HCT116 (cell line): ENCODE results near the gene MYOM1. TPM values are rescaled to one million over a fixed set of nuclear protein-coding genes. Genes with fewer than 3 reads are reported as not detected.

Experiments used
- ATAC-seq: fragments of 200-7000 bp; cut with Tn5 transposase; 2 replicates; pipeline ENCODE4 v1.9.1; 2020; ENCODE audit warnings: mild to moderate bottlenecking, moderate library complexity
- BruUV-seq: library from RNA; stranded (reverse); fragments of 400-500 nt; replicated peaks from 2 replicates; lab custom pipeline; 2021; lab: Mats Ljungman, UMichigan
- CTCF ChIA-PET: fragments of 300-600 bp; sonication (Branson Sonifier 250); formaldehyde crosslinking; loops from one replicate; lab custom pipeline; 2021; ENCODE audit warnings: antibody characterized with exemption; lab: Charles Lee
- POLR2A ChIA-PET: fragments of 300-600, 350-600 bp; sonication (Branson Sonifier 250); formaldehyde crosslinking; loops from one replicate; lab custom pipeline; 2021; ENCODE audit warnings: antibody characterized with exemption; lab: Charles Lee
- RAD21 ChIA-PET, 2 experiments: fragments of 300-600 bp; sonication (Branson Sonifier 250); formaldehyde crosslinking; loops; one replicate each; lab custom pipeline; 2023; ENCODE audit warnings: low total read pairs in 2 of 2; ENCODE audit not compliant: uncharacterized antibody in 2 of 2, unreplicated experiment in 2 of 2, low non-redundant PET in 1 of 2; lab: Charles Lee
- DNase-seq: peaks from one replicate; pipeline ENCODE4 v3.0.0-alpha.2; 2010; ENCODE audit warnings: low read depth, low spot score
- H2AFZ ChIP-seq: fragments of 200-600 bp; shearing (Covaris generic), sonication (generic); 2 replicates; pipeline ENCODE4 v1.6.1; 2017; ENCODE audit warnings: low read depth, mixed run types, mixed read lengths, antibody characterized with exemption, low read length; ENCODE audit not compliant: poor library complexity, severe bottlenecking
- H3K27ac ChIP-seq: 2 replicates; pipeline ENCODE4 v1.5.1; 2012; ENCODE audit warnings: low read depth, low read length
- H3K27me3 ChIP-seq: fragments of 200-600 bp; sonication (generic); 2 replicates; pipeline ENCODE4 v1.6.1; 2016; ENCODE audit warnings: mixed run types, low read length, mixed read lengths; ENCODE audit not compliant: insufficient read depth
- H3K36me3 ChIP-seq, 2 experiments: fragments of 200-500 bp in 1 of 2; fragments of 200-600 bp in 1 of 2; sonication (Bioruptor generic) in 1 of 2; sonication (generic) in 1 of 2; 2 replicates each; pipeline versions ENCODE4 v1.5.1 to v1.6.1; 2014 to 2016; ENCODE audit warnings: low read length in 2 of 2, inconsistent platforms in 1 of 2, mixed read lengths in 1 of 2, mixed run types in 1 of 2; ENCODE audit not compliant: insufficient read depth in 2 of 2, control insufficient read depth in 1 of 2
- H3K4me1 ChIP-seq, 2 experiments: fragments of 200-600 bp in 1 of 2; sonication (generic) in 1 of 2; 2 replicates each; pipeline versions ENCODE4 v1.5.1 to v1.6.1; 2012 to 2017; ENCODE audit warnings: low read length in 2 of 2, inconsistent platforms in 1 of 2, mild to moderate bottlenecking in 1 of 2, mixed read lengths in 1 of 2, mixed run types in 1 of 2, moderate library complexity in 1 of 2; ENCODE audit not compliant: insufficient read depth in 2 of 2, control insufficient read depth in 1 of 2
- H3K4me2 ChIP-seq: fragments of 200-600 bp; sonication (generic); 2 replicates; pipeline ENCODE4 v1.6.1; 2017; ENCODE audit warnings: mixed run types, low read length, mixed read lengths
- H3K4me3 ChIP-seq, 2 experiments: fragments of 200-600 bp in 1 of 2; sonication (generic) in 1 of 2; replicated peaks in 1 of 2; 2 replicates each; pipeline ENCODE4 v1.5.1; 2011 to 2016; ENCODE audit warnings: low read length in 2 of 2, control low read depth in 1 of 2, low read depth in 1 of 2, mild to moderate bottlenecking in 1 of 2, mixed read lengths in 1 of 2, mixed run types in 1 of 2
- H3K79me2 ChIP-seq: fragments of 200-600 bp; sonication (generic); 2 replicates; pipeline ENCODE4 v1.6.1; 2017; ENCODE audit warnings: mild to moderate bottlenecking, mixed run types, low read length, moderate library complexity, mixed read lengths; ENCODE audit not compliant: insufficient read depth
- H3K9ac ChIP-seq: fragments of 200-600 bp; sonication (generic); 2 replicates; pipeline ENCODE4 v1.6.1; 2016; ENCODE audit warnings: low read length, mixed read lengths
- H3K9me2 ChIP-seq: fragments of 200-600 bp; sonication (generic), shearing (Covaris generic); 2 replicates; pipeline ENCODE4 v1.6.1; 2017; ENCODE audit warnings: mixed run types, mild to moderate bottlenecking, moderate library complexity; ENCODE audit not compliant: insufficient read depth
- H3K9me3 ChIP-seq, 2 experiments: fragments of 200-500 bp in 1 of 2; fragments of 200-600 bp in 1 of 2; sonication (Bioruptor generic) in 1 of 2; sonication (generic) in 1 of 2; 2 replicates each; pipeline ENCODE4 v1.6.1; 2014 to 2017; ENCODE audit warnings: low read length in 2 of 2, mixed read lengths in 2 of 2, inconsistent platforms in 1 of 2, low read depth in 1 of 2, mild to moderate bottlenecking in 1 of 2, mixed run types in 1 of 2, moderate library complexity in 1 of 2; ENCODE audit not compliant: control insufficient read depth in 1 of 2, insufficient read depth in 1 of 2
- H4K20me1 ChIP-seq: fragments of 200-600 bp; sonication (generic), shearing (Covaris generic); 2 replicates; pipeline ENCODE4 v1.6.1; 2017; ENCODE audit warnings: mixed run types, mild to moderate bottlenecking, moderate library complexity; ENCODE audit not compliant: insufficient read depth
- ELF1 ChIP-seq: IDR thresholded peaks from 2 replicates; pipeline ENCODE4 v1.6.1; 2012; ENCODE audit warnings: low read depth, borderline replicate concordance
- EZH2 ChIP-seq: fragments of 200-600 bp; sonication (generic); IDR thresholded peaks from 2 replicates; pipeline ENCODE4 v1.6.1; 2017; ENCODE audit warnings: antibody characterized with exemption, mixed run types
- POLR2A ChIP-seq: IDR thresholded peaks from 2 replicates; pipeline ENCODE4 v1.7.0; 2011; ENCODE audit warnings: borderline replicate concordance; ENCODE audit not compliant: insufficient read depth, insufficient read length; ENCODE audit errors: extremely low read depth
- POLR2AphosphoS5 ChIP-seq: IDR thresholded peaks from 2 replicates; pipeline ENCODE4 v1.6.1; 2011; ENCODE audit warnings: mild to moderate bottlenecking, low read depth, low read length, moderate library complexity
- RAD21 ChIP-seq: IDR thresholded peaks from 2 replicates; pipeline ENCODE4 v1.6.1; 2012; ENCODE audit warnings: low read depth, mild to moderate bottlenecking
- REST ChIP-seq: IDR thresholded peaks from 2 replicates; pipeline ENCODE4 v1.6.1; 2012; ENCODE audit warnings: low read depth
- SP1 ChIP-seq: IDR thresholded peaks from 2 replicates; pipeline ENCODE4 v1.6.1; 2012; ENCODE audit warnings: low read depth
- TCF7L2 ChIP-seq: IDR thresholded peaks from 2 replicates; pipeline ENCODE4 v1.7.0; 2011; ENCODE audit warnings: borderline replicate concordance, inconsistent platforms; ENCODE audit not compliant: insufficient read depth, insufficient read length; ENCODE audit errors: extremely low read depth
- intact Hi-C: fragments of 100-400 bp; cut with micrococcal nuclease; formaldehyde crosslinking; loops from 2 replicates; pipeline ENCODE4 v1.10.0; 2022
- total RNA-seq: library from RNA; stranded (reverse); gene quantifications from one replicate; pipeline ENCODE4 v1.2.1, GENCODE V29; 2021; ENCODE audit not compliant: unreplicated experiment
- TF ChIP-seq, protein P1 (sequence below): IDR thresholded peaks from 2 replicates; pipeline ENCODE4 v1.6.1; 2012
- TF ChIP-seq, protein P2 (sequence below), 3 experiments: fragments of 200-600 bp in 1 of 3; sonication (generic) in 1 of 3; IDR thresholded peaks in 2 of 3; conservative IDR thresholded peaks in 1 of 3; 2 replicates each; pipeline ENCODE4 v1.5.1; 2012 to 2017; ENCODE audit warnings: low read depth in 2 of 3, low read length in 2 of 3, antibody characterized with exemption in 1 of 3, borderline replicate concordance in 1 of 3, control low read depth in 1 of 3, mild to moderate bottlenecking in 1 of 3, mixed read lengths in 1 of 3, mixed run types in 1 of 3, moderate library complexity in 1 of 3; ENCODE audit not compliant: insufficient read depth in 1 of 3

MYOM1 gene
- total RNA-seq, 1 experiment from 2014 or later, result 0.52 TPM

- Histone ChIP-seq H3K36me3 (no peaks in the 10 kb centered on the region), H3K4me1 (peaks cover 0 to 8% of the 10 kb centered on the region in 2 experiments; a peak in 2 of 4 replicates), H3K9me3 (no peaks in the 10 kb centered on the region), H3K9ac (no peak overlapping the region), H3K27me3 (no peaks in the 10 kb centered on the region), H3K79me2 (no peaks in the 10 kb centered on the region), H4K20me1 (no peaks in the 10 kb centered on the region; the same call in 1 of the 2 replicates), H3K9me2 (no peaks in the 10 kb centered on the region), H3K4me3 (no peak overlapping the region), H2AFZ (no peak overlapping the region), H3K4me2 (no peak overlapping the region), H3K27ac (no peak overlapping the region)
- ChIA-PET CTCF (no interaction called here), RAD21 (no interaction called here), POLR2A (no interaction called here)
- DNase-seq (no peak), ATAC-seq (no peak)
- intact Hi-C loops, result no loop called here
- TF ChIP-seq ELF1 (no peak), POLR2A (no peak), REST (no peak), POLR2AphosphoS5 (no peak), TCF7L2 (no peak), SP1 (no peak), RAD21 (no peak), EZH2 (no peak)
- TF ChIP-seq, protein P1, sequence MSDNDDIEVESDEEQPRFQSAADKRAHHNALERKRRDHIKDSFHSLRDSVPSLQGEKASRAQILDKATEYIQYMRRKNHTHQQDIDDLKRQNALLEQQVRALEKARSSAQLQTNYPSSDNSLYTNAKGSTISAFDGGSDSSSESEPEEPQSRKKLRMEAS, result no peak
- TF ChIP-seq, protein P2, sequence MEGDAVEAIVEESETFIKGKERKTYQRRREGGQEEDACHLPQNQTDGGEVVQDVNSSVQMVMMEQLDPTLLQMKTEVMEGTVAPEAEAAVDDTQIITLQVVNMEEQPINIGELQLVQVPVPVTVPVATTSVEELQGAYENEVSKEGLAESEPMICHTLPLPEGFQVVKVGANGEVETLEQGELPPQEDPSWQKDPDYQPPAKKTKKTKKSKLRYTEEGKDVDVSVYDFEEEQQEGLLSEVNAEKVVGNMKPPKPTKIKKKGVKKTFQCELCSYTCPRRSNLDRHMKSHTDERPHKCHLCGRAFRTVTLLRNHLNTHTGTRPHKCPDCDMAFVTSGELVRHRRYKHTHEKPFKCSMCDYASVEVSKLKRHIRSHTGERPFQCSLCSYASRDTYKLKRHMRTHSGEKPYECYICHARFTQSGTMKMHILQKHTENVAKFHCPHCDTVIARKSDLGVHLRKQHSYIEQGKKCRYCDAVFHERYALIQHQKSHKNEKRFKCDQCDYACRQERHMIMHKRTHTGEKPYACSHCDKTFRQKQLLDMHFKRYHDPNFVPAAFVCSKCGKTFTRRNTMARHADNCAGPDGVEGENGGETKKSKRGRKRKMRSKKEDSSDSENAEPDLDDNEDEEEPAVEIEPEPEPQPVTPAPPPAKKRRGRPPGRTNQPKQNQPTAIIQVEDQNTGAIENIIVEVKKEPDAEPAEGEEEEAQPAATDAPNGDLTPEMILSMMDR (IDR thresholded peaks at IDR 0.05 in 2 of 3, conservative IDR thresholded peaks at IDR 0.05 in 1 of 3; ENCODE audit: borderline replicate concordance in 1 of 3, insufficient read depth in 1 of 3, low read depth in 2 of 3, low read length in 2 of 3), result no peak
- BruUV-seq, result no TSS peak
Measured at GRCh38 chr18:3115447-3116030, 104.2 kb downstream of the MYOM1 start.
